Osteocyte (in vitro differentiated cells): ENCODE results near the gene SF3B1. TPM values are rescaled to one million over a fixed set of nuclear protein-coding genes. Genes with fewer than 3 reads are reported as not detected.

Experiments used
- DNase-seq: peaks from one replicate; pipeline ENCODE4 v3.0.0; 2021; ENCODE audit warnings: mixed read lengths; ENCODE audit not compliant: unreplicated experiment; ENCODE audit errors: extremely low spot score
- H3K27ac Mint-ChIP-seq: one replicate; pipeline ENCODE4 v1.8.0; 2021; ENCODE audit warnings: mild to moderate bottlenecking, mixed read lengths; ENCODE audit not compliant: unreplicated experiment
- H3K27me3 Mint-ChIP-seq: one replicate; pipeline ENCODE4 v1.8.0; 2021; ENCODE audit warnings: mixed read lengths; ENCODE audit not compliant: unreplicated experiment
- H3K36me3 Mint-ChIP-seq: one replicate; pipeline ENCODE4 v1.8.0; 2021; ENCODE audit warnings: mixed read lengths; ENCODE audit not compliant: unreplicated experiment
- H3K4me1 Mint-ChIP-seq: one replicate; pipeline ENCODE4 v1.8.0; 2021; ENCODE audit warnings: mixed read lengths; ENCODE audit not compliant: unreplicated experiment
- H3K4me3 Mint-ChIP-seq: one replicate; pipeline ENCODE4 v1.8.0; 2021; ENCODE audit warnings: mild to moderate bottlenecking, moderate library complexity, mixed read lengths; ENCODE audit not compliant: unreplicated experiment
- H3K9me3 Mint-ChIP-seq: one replicate; pipeline ENCODE4 v1.8.0; 2021; ENCODE audit warnings: mixed read lengths; ENCODE audit not compliant: unreplicated experiment
- CTCF ChIP-seq: fragments of 200-600 bp; sonication (generic); IDR thresholded peaks from 2 replicates; pipeline ENCODE4 v1.5.0; 2021; ENCODE audit warnings: antibody characterized with exemption, mild to moderate bottlenecking, moderate library complexity
- total RNA-seq: library from RNA; stranded (reverse); gene quantifications from 2 replicates; pipeline ENCODE4 v1.2.1, GENCODE V29; 2021

SF3B1 gene
- total RNA-seq, 1 donor from 2014 or later = 282 TPM

GRCh38 chr2:197414039-197414438, 20.8 kb downstream of the SF3B1 start:
- Mint-ChIP-seq H3K27ac (no peak overlapping the region), H3K9me3 (no peaks in the 10 kb centered on the region)

GRCh38 chr2:197405582-197405981, 29.2 kb downstream of the SF3B1 start:
- H3K27ac Mint-ChIP-seq = no peak overlapping the region
- H3K9me3 Mint-ChIP-seq = no peaks in the 10 kb centered on the region
- no peaks in the 10 kb centered on the region for H3K27me3 Mint-ChIP-seq
- no peaks in the 10 kb centered on the region for H3K4me1 Mint-ChIP-seq
- peaks cover 71% of the 10 kb centered on the region for H3K36me3 Mint-ChIP-seq
- H3K4me3 Mint-ChIP-seq = no peak overlapping the region
- DNase-seq = no peak
- TF ChIP-seq CTCF = no peak

More at GRCh38 chr2:197414039-197414438, 20.8 kb downstream of the SF3B1 start:
- DNase-seq = no peak
- Mint-ChIP-seq H3K4me3 (no peak overlapping the region), H3K36me3 (peaks cover 56% of the 10 kb centered on the region), H3K4me1 (no peaks in the 10 kb centered on the region), H3K27me3 (no peaks in the 10 kb centered on the region)
- no peak for TF ChIP-seq CTCF

GRCh38 chr2:197399887-197400540, 34.8 kb downstream of the SF3B1 start:
- no peaks in the 10 kb centered on the region for H3K4me1 Mint-ChIP-seq
- H3K27ac Mint-ChIP-seq = no peak overlapping the region
- no peaks in the 10 kb centered on the region for H3K27me3 Mint-ChIP-seq
- peaks cover 80% of the 10 kb centered on the region for H3K36me3 Mint-ChIP-seq
- no peak for TF ChIP-seq CTCF
- DNase-seq = no peak
- H3K4me3 Mint-ChIP-seq = no peak overlapping the region
- H3K9me3 Mint-ChIP-seq = no peaks in the 10 kb centered on the region

GRCh38 chr2:197398913-197399312, 35.9 kb downstream of the SF3B1 start:
- Mint-ChIP-seq H3K9me3 (no peaks in the 10 kb centered on the region), H3K4me3 (no peak overlapping the region), H3K27me3 (no peaks in the 10 kb centered on the region), H3K4me1 (no peaks in the 10 kb centered on the region), H3K36me3 (peaks cover 81% of the 10 kb centered on the region), H3K27ac (no peak overlapping the region)
- no peak for TF ChIP-seq CTCF
- DNase-seq = no peak

- H3K4me1 Mint-ChIP-seq = no peaks in the 10 kb centered on the region
- no peak for DNase-seq
- no peak for TF ChIP-seq CTCF
- H3K4me3 Mint-ChIP-seq = no peak overlapping the region
- no peaks in the 10 kb centered on the region for H3K9me3 Mint-ChIP-seq
- H3K27ac Mint-ChIP-seq = no peak overlapping the region
- no peaks in the 10 kb centered on the region for H3K27me3 Mint-ChIP-seq
- H3K36me3 Mint-ChIP-seq = peaks cover 40% of the 10 kb centered on the region
Observed at GRCh38 chr2:197391220-197391717, 43.6 kb downstream of the SF3B1 start.
